K562 (cell line): Measurements from ENCODE around the gene ECT2. TPM values are rescaled to one million over a fixed set of nuclear protein-coding genes. Genes with fewer than 3 reads are reported as not detected.
A peak's percentile ranks its signal among the peaks of the same experiment; 100 is the strongest.

Experiments used
- CSDE1 ChIP-seq, 2 experiments: fragments of 450-650 bp; IDR thresholded peaks; 2 replicates each; pipeline ENCODE4 v1.6.1; 2016; ENCODE audit warnings: mild to moderate bottlenecking in 1 of 2
- FOXJ3 ChIP-seq: sonication (generic); formaldehyde crosslinking; IDR thresholded peaks from 2 replicates; pipeline ENCODE4 v1.4.0; 2020; ENCODE audit warnings: mild to moderate bottlenecking, missing genetic modification reagents
- GATAD2A ChIP-seq: fragments of 450-650 bp; IDR thresholded peaks from 2 replicates; pipeline ENCODE4 v1.6.1; 2017
- HLTF ChIP-seq: fragments of 450-650 bp; IDR thresholded peaks from 2 replicates; pipeline ENCODE4 v1.6.1; 2016
- NFATC3 ChIP-seq: fragments of 450-650 bp; IDR thresholded peaks from 2 replicates; pipeline ENCODE4 v1.6.1; 2017; ENCODE audit warnings: mild to moderate bottlenecking
- NR2C2 ChIP-seq, 2 experiments: fragments of 200-800 bp in 1 of 2; sonication (Bioruptor generic) in 1 of 2; sonication (generic) in 1 of 2; formaldehyde crosslinking in 1 of 2; IDR thresholded peaks; 2 replicates each; pipeline versions ENCODE4 v1.6.1 to v1.8.0; 2016 to 2022; ENCODE audit warnings: mild to moderate bottlenecking in 1 of 2, missing compliant biosample characterization in 1 of 2, missing genetic modification characterization in 1 of 2, missing genetic modification reagents in 1 of 2
- ZNF239 ChIP-seq: fragments of 250-450 bp; sonication (Bioruptor Pico); IDR thresholded peaks from 2 replicates; pipeline ENCODE4 v1.4.0; 2020; ENCODE audit warnings: mild to moderate bottlenecking
- polyA plus RNA-seq, 8 experiments: library from polyadenylated mRNA; depleted of rRNA in 4 of 8; stranded (reverse) in 5 of 8; unstranded in 3 of 8; fragments of >200 nt; fragmentation: Nextera tagmentation in 2 of 8; fragmentation: Illumina TruSeq in 1 of 8; extraction: Ambion mirVana in 2 of 8; extraction: Trizol in 1 of 8; gene quantifications; 2 replicates each; pipeline versions ENCODE4 v1.2.1 to v1.2.3, GENCODE V29; 2011 to 2014; ENCODE audit warnings: inconsistent platforms in 1 of 8, missing spikeins in 1 of 8
- total RNA-seq, 7 experiments: library from RNA; depleted of rRNA in 6 of 7; stranded (reverse); fragments of >200 nt in 6 of 7; fragmentation: Illumina TruSeq in 2 of 7; extraction: Trizol in 2 of 7; gene quantifications; 2 replicates each; pipeline versions ENCODE4 v1.2.1 to v1.2.3, GENCODE V29; 2011 to 2021; ENCODE audit warnings: low replicate concordance in 1 of 7
- TF ChIP-seq, protein P1 (sequence below): fragments of 250-450 bp; sonication (Bioruptor Pico); IDR thresholded peaks from 2 replicates; pipeline ENCODE4 v1.5.0; 2020; ENCODE audit warnings: mild to moderate bottlenecking, borderline replicate concordance
- TF ChIP-seq, protein P2 (sequence below): fragments of 250-450 bp; sonication (Bioruptor Pico); IDR thresholded peaks from 2 replicates; pipeline ENCODE4 v1.8.0; 2021; ENCODE audit warnings: moderate library complexity, mild to moderate bottlenecking, inconsistent platforms

Gene ECT2
- total and polyA plus RNA-seq, 9 of the 15 experiments (the other 6 are each of a cell fraction or from before 2014, with no cell fraction given), result 19.0 to 53.0 (median 36.5) TPM

- TF ChIP-seq, protein P1, sequence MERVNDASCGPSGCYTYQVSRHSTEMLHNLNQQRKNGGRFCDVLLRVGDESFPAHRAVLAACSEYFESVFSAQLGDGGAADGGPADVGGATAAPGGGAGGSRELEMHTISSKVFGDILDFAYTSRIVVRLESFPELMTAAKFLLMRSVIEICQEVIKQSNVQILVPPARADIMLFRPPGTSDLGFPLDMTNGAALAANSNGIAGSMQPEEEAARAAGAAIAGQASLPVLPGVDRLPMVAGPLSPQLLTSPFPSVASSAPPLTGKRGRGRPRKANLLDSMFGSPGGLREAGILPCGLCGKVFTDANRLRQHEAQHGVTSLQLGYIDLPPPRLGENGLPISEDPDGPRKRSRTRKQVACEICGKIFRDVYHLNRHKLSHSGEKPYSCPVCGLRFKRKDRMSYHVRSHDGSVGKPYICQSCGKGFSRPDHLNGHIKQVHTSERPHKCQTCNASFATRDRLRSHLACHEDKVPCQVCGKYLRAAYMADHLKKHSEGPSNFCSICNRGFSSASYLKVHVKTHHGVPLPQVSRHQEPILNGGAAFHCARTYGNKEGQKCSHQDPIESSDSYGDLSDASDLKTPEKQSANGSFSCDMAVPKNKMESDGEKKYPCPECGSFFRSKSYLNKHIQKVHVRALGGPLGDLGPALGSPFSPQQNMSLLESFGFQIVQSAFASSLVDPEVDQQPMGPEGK, result no peak
- TF ChIP-seq HLTF (no peak), GATAD2A (no peak), NR2C2 (CRISPR knock-in tag; IDR thresholded peaks at IDR 0.05) (no peak), NR2C2 (tag; IDR thresholded peaks at IDR 0.05) (0 out of 2 replicates have a peak, but pooled peaks have one; percentile 23), NFATC3 (0 out of 2 replicates have a peak, but pooled peaks have one; percentile 26), CSDE1 (IDR thresholded peaks at IDR 0.05) (no peak), ZNF239 (no peak), FOXJ3 (CRISPR knock-in tag) (no peak)
- TF ChIP-seq, protein P2, sequence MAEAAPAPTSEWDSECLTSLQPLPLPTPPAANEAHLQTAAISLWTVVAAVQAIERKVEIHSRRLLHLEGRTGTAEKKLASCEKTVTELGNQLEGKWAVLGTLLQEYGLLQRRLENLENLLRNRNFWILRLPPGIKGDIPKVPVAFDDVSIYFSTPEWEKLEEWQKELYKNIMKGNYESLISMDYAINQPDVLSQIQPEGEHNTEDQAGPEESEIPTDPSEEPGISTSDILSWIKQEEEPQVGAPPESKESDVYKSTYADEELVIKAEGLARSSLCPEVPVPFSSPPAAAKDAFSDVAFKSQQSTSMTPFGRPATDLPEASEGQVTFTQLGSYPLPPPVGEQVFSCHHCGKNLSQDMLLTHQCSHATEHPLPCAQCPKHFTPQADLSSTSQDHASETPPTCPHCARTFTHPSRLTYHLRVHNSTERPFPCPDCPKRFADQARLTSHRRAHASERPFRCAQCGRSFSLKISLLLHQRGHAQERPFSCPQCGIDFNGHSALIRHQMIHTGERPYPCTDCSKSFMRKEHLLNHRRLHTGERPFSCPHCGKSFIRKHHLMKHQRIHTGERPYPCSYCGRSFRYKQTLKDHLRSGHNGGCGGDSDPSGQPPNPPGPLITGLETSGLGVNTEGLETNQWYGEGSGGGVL (CRISPR knock-in tag), result no peak
- TF ChIP-seq, all 486 proteins: peak for 3
These were observed 508 bp upstream of the ECT2 start (continued) for GRCh38 chr3:172750069-172750367.
